ENCODE results near the gene CDIPT.

CDIPT gene

DNA sequence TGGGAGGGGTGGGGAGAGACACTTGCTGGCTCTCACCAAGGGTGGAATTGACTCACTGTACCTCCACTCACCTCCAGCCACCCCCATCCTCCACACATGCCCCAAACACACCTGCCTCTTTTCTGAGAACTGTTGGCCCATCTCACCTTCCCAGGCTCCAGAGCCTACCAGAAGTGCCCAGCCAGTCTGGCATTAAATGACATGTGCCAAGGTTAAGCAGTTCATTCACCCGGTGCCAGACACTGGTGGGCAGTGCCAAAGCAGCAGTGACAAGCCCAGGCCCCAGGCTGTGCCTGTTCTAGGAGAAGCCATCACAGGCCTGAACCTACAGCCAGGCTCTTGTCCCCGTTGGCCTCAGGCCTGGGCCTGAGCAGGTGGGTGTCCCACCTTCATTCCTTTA, 31.5 kb downstream of the CDIPT start:
- DNase-seq (ENCODE audit: low read depth in 1 of 2, low spot score in 1 of 2) = no peak

GRCh38 chr16:29830774-29831173, 32.3 kb downstream of the CDIPT start:
- no peak for DNase-seq (ENCODE audit: low read depth in 1 of 2, low spot score in 1 of 2)

DNA sequence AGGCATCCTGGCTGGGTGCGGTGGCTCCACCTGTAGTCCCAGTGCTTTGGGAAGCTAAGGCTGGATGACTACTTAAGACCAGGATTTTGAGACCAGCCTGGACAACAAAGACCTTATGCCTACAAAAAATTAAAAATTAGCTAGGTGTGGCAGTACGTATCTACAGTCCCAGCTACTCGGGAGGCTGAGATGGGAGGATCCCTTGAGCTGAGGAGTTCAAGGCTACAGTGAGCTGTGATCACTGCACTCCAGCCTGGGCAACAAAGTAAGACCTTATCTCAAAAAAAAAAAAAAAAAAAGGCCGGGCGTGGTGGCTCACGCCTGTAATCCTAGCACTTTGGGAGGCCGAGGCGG, 36.7 kb downstream of the CDIPT start:
- no peak for DNase-seq (ENCODE audit: low read depth in 1 of 2, low spot score in 1 of 2)

GRCh38 chr16:29825145-29826044, 37.6 kb downstream of the CDIPT start:
- DNase-seq (ENCODE audit: low read depth in 1 of 2, low spot score in 1 of 2) = no peak

- no peak for DNase-seq (ENCODE audit: low read depth in 1 of 2, low spot score in 1 of 2)
Observed at GRCh38 chr16:29824589-29825144, 38.4 kb downstream of the CDIPT start.

DNA sequence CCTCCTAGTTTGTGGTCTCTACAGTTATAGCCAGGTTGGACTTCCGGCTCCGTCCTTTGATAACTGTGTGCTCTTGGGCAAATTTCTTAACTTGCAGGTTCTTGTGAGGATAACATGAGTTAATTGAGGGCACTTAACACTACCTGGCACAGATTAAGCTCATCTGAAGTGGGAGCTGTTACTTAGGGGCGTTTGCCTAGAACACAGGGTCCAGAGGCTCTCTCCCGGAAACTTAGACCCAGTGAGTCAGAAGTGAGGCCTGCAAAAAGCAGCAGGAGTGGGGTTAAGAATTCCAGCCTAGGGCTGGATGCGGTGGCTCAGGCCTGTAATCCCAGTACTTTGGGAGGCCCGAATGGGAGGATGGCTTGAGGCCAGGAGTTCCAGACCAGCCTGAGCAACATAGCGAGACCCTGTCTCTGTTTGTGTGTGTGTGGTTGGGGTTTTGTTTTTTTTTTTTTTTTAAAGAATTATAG, 41.3 kb downstream of the CDIPT start:
- DNase-seq (ENCODE audit: low read depth in 1 of 2, low spot score in 1 of 2) = no peak

DNA sequence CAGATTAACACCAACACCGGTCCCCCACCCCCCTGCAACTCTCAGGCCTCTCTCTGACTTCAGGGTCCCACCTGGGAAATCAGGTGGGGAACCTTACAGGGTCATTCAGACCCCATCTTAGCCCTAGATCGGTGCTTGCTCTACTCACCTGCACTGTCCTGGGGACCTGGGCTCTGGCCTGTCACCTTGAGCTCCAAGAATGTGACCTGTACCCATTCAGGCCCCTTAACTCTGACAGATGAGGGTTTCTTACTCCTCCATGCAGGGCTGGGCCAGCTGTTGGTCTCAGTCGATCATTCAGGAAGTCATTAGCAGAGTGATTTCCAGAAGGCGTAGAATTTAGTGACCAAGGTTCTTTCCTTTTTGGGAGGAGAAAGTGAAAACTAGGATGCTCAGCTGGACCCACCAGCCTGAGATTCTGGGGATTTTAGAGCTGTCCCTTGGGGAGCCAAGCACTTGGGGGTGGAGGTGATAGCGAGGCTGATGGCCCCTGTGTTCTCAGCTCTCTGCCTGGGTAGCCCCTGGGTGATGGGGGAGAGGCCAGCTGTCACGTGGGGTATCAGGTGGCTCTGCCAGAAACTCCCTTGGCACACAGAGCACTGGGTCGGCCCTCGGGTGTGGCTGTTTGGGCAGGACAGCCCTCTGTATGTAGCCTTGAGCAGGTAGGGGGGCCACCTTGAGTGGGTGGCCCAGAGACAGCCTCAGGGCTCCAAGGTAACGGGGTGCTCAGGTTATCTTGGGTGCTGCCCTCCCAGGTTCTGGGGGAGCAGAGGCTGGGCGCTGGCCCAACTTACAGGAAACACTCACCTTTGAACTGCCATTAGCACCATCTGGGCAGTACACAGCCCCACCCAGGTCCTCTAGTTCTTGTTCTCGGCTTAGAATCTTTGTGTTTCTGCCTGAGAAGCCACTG, 42.0 kb downstream of the CDIPT start:
- DNase-seq (ENCODE audit: low read depth in 1 of 2, low spot score in 1 of 2) = no peak

DNA sequence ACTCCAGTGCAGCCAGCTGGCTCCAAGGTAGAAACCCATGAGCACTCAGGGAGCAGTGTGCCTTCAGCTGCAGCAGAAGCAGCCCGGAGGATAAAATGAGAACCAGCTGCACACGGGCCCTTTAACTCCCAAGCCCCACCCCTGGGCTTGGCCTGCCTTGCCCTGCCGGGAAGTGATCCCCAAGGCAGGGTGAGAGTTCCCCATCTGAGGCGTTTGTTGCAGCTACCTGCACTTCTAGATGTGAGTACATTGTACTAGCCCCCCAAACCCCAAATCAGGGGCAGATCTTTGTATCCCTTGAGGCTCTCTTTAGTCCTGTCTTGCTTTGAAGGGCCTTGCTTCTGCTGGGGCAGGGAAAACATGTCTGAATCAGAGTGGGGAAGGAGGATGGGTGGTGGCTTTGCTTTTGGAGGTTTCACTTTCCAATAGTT, 42.7 kb downstream of the CDIPT start, which contains the start of gene MVP:
Gene MVP, plus strand, starts transcription at position 192 of the 431 bp plus-strand sequence. CDS start 10,088 bp downstream, outside the sequence.
- DNase-seq (ENCODE audit: low read depth in 1 of 2, low spot score in 1 of 2) = no peak

- no peak for DNase-seq (ENCODE audit: low read depth in 1 of 2, low spot score in 1 of 2)
Observed at GRCh38 chr16:29819506-29819905, 43.5 kb downstream of the CDIPT start.

- no peak for DNase-seq (ENCODE audit: low read depth in 1 of 2, low spot score in 1 of 2)
Observed at GRCh38 chr16:29818082-29818481, 44.9 kb downstream of the CDIPT start.

DNA sequence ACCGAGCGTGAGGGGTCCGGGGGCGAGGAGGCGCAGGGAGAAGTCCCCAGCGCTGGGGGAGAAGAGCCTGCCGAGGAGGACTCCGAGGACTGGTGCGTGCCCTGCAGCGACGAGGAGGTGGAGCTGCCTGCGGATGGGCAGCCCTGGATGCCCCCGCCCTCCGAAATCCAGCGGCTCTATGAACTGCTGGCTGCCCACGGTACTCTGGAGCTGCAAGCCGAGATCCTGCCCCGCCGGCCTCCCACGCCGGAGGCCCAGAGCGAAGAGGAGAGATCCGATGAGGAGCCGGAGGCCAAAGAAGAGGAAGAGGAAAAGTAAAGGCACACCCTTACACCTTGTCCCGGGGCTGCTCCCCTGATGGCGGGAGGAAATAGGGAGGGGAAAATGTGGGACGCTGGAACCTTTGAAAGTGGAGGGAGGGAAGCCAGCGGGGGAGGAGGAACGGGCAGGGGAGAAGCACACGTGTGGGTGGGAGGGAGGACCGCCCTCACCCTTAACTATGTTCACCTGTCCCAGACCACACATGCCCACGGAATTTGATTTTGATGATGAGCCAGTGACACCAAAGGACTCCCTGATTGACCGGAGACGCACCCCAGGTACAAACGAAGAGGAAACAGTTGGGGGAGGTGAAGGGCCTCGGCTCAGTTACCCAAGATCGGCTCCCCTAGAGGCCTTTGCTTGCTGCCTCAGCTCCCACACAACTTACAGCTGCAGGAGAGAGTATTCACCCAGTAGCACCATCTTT, 46.2 kb downstream of the CDIPT start:
- DNase-seq (ENCODE audit: low read depth in 1 of 2, low spot score in 1 of 2) = no peak

GRCh38 chr16:29815793-29816693, 47.0 kb downstream of the CDIPT start, which contains the start of gene PAGR1:
Gene PAGR1, plus strand, starts transcription at chr16:29816152. Its CDS starts 374 bp downstream, at chr16:29816526.
- DNase-seq (ENCODE audit: low read depth in 1 of 2, low spot score in 1 of 2) = peak; percentile 96 to 97

DNA sequence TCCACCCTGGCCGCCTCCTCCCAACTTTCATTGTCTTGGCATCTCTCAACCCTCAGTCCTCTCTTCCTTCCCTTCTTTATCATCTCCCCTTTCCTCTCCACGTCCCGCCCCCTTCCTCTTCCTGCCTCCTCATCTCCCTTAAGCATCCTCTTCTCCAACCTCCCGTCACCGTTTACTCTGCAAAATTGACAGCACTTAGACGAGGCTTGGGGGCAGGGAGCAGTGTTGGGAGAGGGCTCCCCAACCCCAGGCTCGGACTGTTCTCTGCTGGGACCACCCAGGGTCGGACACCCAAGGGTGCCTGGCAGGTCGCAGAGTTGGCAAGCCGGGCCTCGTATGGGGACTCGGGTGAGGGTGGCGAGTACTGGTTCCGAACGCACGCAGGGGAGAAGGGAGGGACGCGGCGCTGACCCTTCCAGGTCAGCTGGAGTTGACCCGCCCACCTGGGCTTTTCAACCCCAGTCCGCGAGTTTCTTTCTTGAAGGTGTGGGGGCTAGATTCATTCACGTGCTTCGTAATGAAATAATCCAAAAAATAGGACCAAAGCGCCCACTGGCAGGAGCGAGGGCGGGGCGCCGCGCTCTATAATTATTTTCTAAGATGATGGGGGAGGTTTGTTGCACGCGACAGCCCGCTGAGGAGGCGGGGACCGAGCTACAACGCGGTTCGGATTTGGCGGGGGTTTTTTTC, 47.8 kb downstream of the CDIPT start:
- peak in 1 of 2 donors; percentile 34 for DNase-seq (ENCODE audit: low read depth in 1 of 2, low spot score in 1 of 2)

DNA sequence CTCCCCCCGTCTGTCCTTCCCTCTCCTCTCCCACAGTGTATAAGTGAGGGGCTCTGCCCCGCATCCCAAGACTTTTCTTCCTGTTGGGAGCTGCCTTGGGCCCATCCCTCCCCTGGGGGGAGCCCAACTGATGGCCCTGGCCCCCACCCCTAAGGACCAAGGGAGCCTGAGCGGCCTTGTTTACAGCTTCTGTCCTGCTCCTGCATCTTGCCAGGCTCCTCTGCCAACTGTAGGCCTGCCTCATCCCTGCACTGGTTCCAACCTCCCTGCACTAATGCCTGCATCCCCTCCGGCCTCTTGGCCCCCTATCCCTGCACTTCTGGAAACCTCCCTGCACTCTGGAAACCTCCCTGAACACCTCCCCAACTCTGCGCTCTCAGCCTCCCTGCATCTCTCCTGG, 48.4 kb downstream of the CDIPT start:
- DNase-seq (ENCODE audit: low read depth in 1 of 2, low spot score in 1 of 2) = no peak

- no peak for DNase-seq (ENCODE audit: low read depth in 1 of 2, low spot score in 1 of 2)
Observed at GRCh38 chr16:29813644-29814562, 49.1 kb downstream of the CDIPT start.

DNA sequence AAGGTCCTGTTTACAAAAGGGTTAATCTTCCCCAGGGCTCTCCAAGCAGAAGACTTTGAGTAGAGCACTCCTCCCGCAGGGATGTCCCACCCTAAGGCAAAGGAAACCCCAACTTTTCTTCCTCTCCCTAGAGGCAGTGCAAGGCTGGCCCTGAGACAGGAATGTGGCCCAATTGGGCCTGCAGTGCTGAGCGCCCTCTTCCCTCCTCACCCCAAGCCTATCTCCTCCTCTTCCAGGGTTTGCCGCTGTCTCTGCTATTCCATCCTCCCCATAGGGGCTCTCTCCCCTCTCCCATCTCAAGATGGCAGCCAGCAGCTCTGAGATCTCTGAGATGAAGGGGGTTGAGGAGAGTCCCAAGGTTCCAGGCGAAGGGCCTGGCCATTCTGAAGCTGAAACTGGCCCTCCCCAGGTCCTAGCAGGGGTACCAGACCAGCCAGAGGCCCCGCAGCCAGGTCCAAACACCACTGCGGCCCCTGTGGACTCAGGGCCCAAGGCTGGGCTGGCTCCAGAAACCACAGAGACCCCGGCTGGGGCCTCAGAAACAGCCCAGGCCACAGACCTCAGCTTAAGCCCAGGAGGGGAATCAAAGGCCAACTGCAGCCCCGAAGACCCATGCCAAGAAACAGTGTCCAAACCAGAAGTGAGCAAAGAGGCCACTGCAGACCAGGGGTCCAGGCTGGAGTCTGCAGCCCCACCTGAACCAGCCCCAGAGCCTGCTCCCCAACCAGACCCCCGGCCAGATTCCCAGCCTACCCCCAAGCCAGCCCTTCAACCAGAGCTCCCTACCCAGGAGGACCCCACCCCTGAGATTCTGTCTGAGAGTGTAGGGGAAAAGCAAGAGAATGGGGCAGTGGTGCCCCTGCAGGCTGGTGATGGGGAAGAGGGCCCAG, 50.0 kb downstream of the CDIPT start:
- no peak for DNase-seq (ENCODE audit: low read depth in 1 of 2, low spot score in 1 of 2)

All from activated T-helper 1 cell treated with anti-CD3 and anti-CD28 coated beads, Interleukin-2, amount 50 U/mL, for 16 hours (primary cell).